ENCODE data around the gene TAF6.

TAF6 gene

GRCh38 chr7:100119072-100119969, at the start of gene TAF6, which contains the start of gene CNPY4:
Gene TAF6 (minus strand): TSS chr7:100119358. CDS start chr7:100114209, 5,149 bp downstream.
Gene CNPY4 (plus strand): TSS chr7:100119634. CDS start chr7:100119745, 111 bp downstream.
- DNase-seq: peak; percentile 98

GRCh38 chr7:100167912-100168323, 48.8 kb upstream of the TAF6 start:
- DNase-seq: no peak

GRCh38 chr7:100166970-100167911, 48.1 kb upstream of the TAF6 start:
- peak; percentile 34 for DNase-seq

GRCh38 chr7:100166317-100166940, 47.3 kb upstream of the TAF6 start:
- DNase-seq: no peak

- DNase-seq: no peak
Observed at GRCh38 chr7:100163871-100164270, 44.7 kb upstream of the TAF6 start.

- no peak for DNase-seq
Observed at GRCh38 chr7:100163006-100163531, 43.9 kb upstream of the TAF6 start.

- DNase-seq: no peak
Observed at GRCh38 chr7:100160067-100160466, 40.9 kb upstream of the TAF6 start.

- DNase-seq: no peak
Observed at GRCh38 chr7:100159099-100159623, 40.0 kb upstream of the TAF6 start.

GRCh38 chr7:100158229-100159098, 39.3 kb upstream of the TAF6 start, which contains the start of gene TRAPPC14:
Gene TRAPPC14 (minus strand): TSS chr7:100158723. CDS start chr7:100158499, 224 bp downstream.
- DNase-seq: peak; percentile 94

- peak; percentile 11 for DNase-seq
Observed at GRCh38 chr7:100157334-100158228, 38.4 kb upstream of the TAF6 start.

- DNase-seq: no peak
Observed at GRCh38 chr7:100157069-100157333, 37.8 kb upstream of the TAF6 start.

- no peak for DNase-seq
Observed at GRCh38 chr7:100156331-100157068, 37.3 kb upstream of the TAF6 start.

- no peak for DNase-seq
Observed at GRCh38 chr7:100155553-100156317, 36.6 kb upstream of the TAF6 start.

- no peak for DNase-seq
Observed at GRCh38 chr7:100154651-100155491, 35.7 kb upstream of the TAF6 start.

GRCh38 chr7:100153708-100154535, 34.8 kb upstream of the TAF6 start:
- DNase-seq: no peak

- no peak for DNase-seq
Observed at GRCh38 chr7:100152937-100153666, 33.9 kb upstream of the TAF6 start.

All from retina (tissue), 1 donor.